ENCODE measurements around the gene MKRN2.

MKRN2 gene

GRCh38 chr3:12577379-12577778 is 20.5 kb downstream of the MKRN2 start:
- H3K36me3 ChIP-seq (ENCODE audit: insufficient read depth, low read length) = peaks cover 70% of the 10 kb centered on the region
- no peaks in the 10 kb centered on the region for H3K9me3 ChIP-seq (replicated peaks; ENCODE audit: low read length)
- H3K9ac ChIP-seq (ENCODE audit: low read depth, low read length) = no peak overlapping the region
- peaks cover 19% of the 10 kb centered on the region for H3K4me1 ChIP-seq (ENCODE audit: control insufficient read depth, insufficient read depth, low read length)
- H3K4me3 ChIP-seq (ENCODE audit: low read length) = no peak overlapping the region
- no peaks in the 10 kb centered on the region for H3K27me3 ChIP-seq (ENCODE audit: control insufficient read depth, insufficient read depth, low read length)
- H3K4me2 ChIP-seq (ENCODE audit: low read length) = no peak overlapping the region

- Histone ChIP-seq H3K9ac (ENCODE audit: low read depth, low read length) (no peak overlapping the region), H3K9me3 (replicated peaks; ENCODE audit: low read length) (no peaks in the 10 kb centered on the region), H3K4me1 (ENCODE audit: control insufficient read depth, insufficient read depth, low read length) (peaks cover 19% of the 10 kb centered on the region), H3K4me3 (ENCODE audit: low read length) (no peak overlapping the region), H3K27me3 (ENCODE audit: control insufficient read depth, insufficient read depth, low read length) (no peaks in the 10 kb centered on the region), H3K36me3 (ENCODE audit: insufficient read depth, low read length) (peaks cover 76% of the 10 kb centered on the region), H3K4me2 (ENCODE audit: low read length) (no peak overlapping the region)
Measured at GRCh38 chr3:12578742-12579141, 21.9 kb downstream of the MKRN2 start.

- Histone ChIP-seq H3K9me3 (replicated peaks; ENCODE audit: low read length) (no peaks in the 10 kb centered on the region), H3K9ac (ENCODE audit: low read depth, low read length) (no peak overlapping the region), H3K27me3 (ENCODE audit: control insufficient read depth, insufficient read depth, low read length) (no peaks in the 10 kb centered on the region), H3K4me2 (ENCODE audit: low read length) (no peak overlapping the region), H3K4me1 (ENCODE audit: control insufficient read depth, insufficient read depth, low read length) (peaks cover 19% of the 10 kb centered on the region), H3K36me3 (ENCODE audit: insufficient read depth, low read length) (peaks cover 76% of the 10 kb centered on the region), H3K4me3 (ENCODE audit: low read length) (no peak overlapping the region)
Measured at GRCh38 chr3:12579456-12579855, 22.6 kb downstream of the MKRN2 start.

GRCh38 chr3:12579905-12580304 is 23.0 kb downstream of the MKRN2 start:
- Histone ChIP-seq H3K9ac (ENCODE audit: low read depth, low read length) (no peak overlapping the region), H3K27me3 (ENCODE audit: control insufficient read depth, insufficient read depth, low read length) (no peaks in the 10 kb centered on the region), H3K9me3 (replicated peaks; ENCODE audit: low read length) (no peaks in the 10 kb centered on the region), H3K4me3 (ENCODE audit: low read length) (no peak overlapping the region), H3K36me3 (ENCODE audit: insufficient read depth, low read length) (peaks cover 76% of the 10 kb centered on the region), H3K4me1 (ENCODE audit: control insufficient read depth, insufficient read depth, low read length) (peaks cover 19% of the 10 kb centered on the region), H3K4me2 (ENCODE audit: low read length) (no peak overlapping the region)

- no peaks in the 10 kb centered on the region for H3K27me3 ChIP-seq (ENCODE audit: control insufficient read depth, insufficient read depth, low read length)
- peaks cover 7% of the 10 kb centered on the region for H3K4me1 ChIP-seq (ENCODE audit: control insufficient read depth, insufficient read depth, low read length)
- no peak overlapping the region for H3K4me3 ChIP-seq (ENCODE audit: low read length)
- H3K36me3 ChIP-seq (ENCODE audit: insufficient read depth, low read length) = peaks cover 83% of the 10 kb centered on the region
- H3K4me2 ChIP-seq (ENCODE audit: low read length) = no peak overlapping the region
- H3K9ac ChIP-seq (ENCODE audit: low read depth, low read length) = no peak overlapping the region
- H3K9me3 ChIP-seq (replicated peaks; ENCODE audit: low read length) = no peaks in the 10 kb centered on the region
Measured at GRCh38 chr3:12582730-12583129, 25.8 kb downstream of the MKRN2 start.

DNA sequence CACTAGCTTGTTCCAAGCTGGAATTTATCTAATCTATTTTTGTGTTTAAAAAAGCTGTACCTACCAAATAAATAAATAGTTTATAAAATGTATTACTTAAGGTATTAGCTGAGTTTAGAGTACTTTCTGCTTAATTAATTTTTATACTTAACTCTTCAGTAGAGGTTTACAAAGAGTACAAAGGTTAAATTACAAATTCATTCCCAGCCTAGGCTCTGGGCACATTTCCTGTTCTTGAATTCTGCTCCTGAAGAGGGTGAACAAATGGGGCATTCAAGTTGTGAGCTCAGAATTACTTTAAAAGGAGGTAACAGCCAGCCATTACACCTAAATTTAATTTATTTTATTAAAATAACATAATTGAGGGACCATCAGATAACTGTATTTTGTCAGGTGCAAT is 26.4 kb downstream of the MKRN2 start:
- Histone ChIP-seq H3K9ac (ENCODE audit: low read depth, low read length) (no peak overlapping the region), H3K4me1 (ENCODE audit: control insufficient read depth, insufficient read depth, low read length) (peaks cover 12% of the 10 kb centered on the region), H3K9me3 (replicated peaks; ENCODE audit: low read length) (no peaks in the 10 kb centered on the region), H3K27me3 (ENCODE audit: control insufficient read depth, insufficient read depth, low read length) (no peaks in the 10 kb centered on the region), H3K36me3 (ENCODE audit: insufficient read depth, low read length) (peaks cover 88% of the 10 kb centered on the region), H3K4me3 (ENCODE audit: low read length) (no peak overlapping the region), H3K4me2 (ENCODE audit: low read length) (no peak overlapping the region)

DNA sequence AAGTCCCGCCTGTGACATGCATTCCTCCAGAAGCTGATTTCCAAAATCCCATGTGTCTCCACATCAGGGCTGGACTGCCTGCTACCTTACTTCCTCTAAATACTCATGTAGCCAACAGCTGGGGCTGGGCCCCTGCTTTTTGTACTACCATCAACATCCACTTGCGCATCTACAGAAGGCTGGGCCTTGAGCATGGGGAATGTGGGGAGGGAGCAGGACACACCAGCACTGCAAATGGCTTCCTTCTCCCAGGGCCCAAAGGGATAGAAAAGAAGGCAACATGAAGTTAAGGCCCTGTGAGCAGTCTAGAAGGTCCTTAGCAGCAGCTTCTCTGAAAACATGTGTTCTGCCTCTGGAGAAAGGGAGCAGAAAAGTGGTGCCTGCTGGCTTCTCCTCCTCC is 27.2 kb downstream of the MKRN2 start:
- Histone ChIP-seq H3K36me3 (ENCODE audit: insufficient read depth, low read length) (peaks cover 90% of the 10 kb centered on the region), H3K4me2 (ENCODE audit: low read length) (no peak overlapping the region), H3K4me3 (ENCODE audit: low read length) (no peak overlapping the region), H3K9ac (ENCODE audit: low read depth, low read length) (no peak overlapping the region), H3K4me1 (ENCODE audit: control insufficient read depth, insufficient read depth, low read length) (peaks cover 17% of the 10 kb centered on the region), H3K27me3 (ENCODE audit: control insufficient read depth, insufficient read depth, low read length) (no peaks in the 10 kb centered on the region), H3K9me3 (replicated peaks; ENCODE audit: low read length) (no peaks in the 10 kb centered on the region)

- peaks cover 92% of the 10 kb centered on the region for H3K36me3 ChIP-seq (ENCODE audit: insufficient read depth, low read length)
- H3K4me1 ChIP-seq (ENCODE audit: control insufficient read depth, insufficient read depth, low read length) = peaks cover 10% of the 10 kb centered on the region
- H3K4me3 ChIP-seq (ENCODE audit: low read length) = no peak overlapping the region
- no peak overlapping the region for H3K4me2 ChIP-seq (ENCODE audit: low read length)
- no peaks in the 10 kb centered on the region for H3K9me3 ChIP-seq (replicated peaks; ENCODE audit: low read length)
- H3K9ac ChIP-seq (ENCODE audit: low read depth, low read length) = no peak overlapping the region
- no peaks in the 10 kb centered on the region for H3K27me3 ChIP-seq (ENCODE audit: control insufficient read depth, insufficient read depth, low read length)
Measured at GRCh38 chr3:12585181-12585580, 28.3 kb downstream of the MKRN2 start.

DNA sequence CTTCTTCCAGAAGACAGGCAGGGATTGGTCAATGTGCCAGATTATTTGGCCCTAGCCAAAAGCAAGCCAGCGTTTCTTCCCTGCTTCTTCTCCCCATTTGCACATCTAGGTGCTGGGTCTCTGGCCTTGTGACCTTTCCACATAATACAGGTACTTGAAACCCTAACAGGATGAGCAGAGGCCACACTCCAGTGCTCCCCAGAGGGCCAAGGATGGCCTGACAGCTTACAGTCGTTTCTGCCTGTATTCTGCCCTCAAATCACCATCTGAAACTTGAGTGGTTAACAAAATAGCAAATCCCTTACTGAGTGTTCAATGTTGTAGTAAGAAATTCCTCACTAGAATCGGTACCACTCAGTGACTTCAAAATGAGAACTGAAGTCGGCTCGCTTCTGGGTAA is 29.1 kb downstream of the MKRN2 start:
- peaks cover 10% of the 10 kb centered on the region for H3K4me1 ChIP-seq (ENCODE audit: control insufficient read depth, insufficient read depth, low read length)

DNA sequence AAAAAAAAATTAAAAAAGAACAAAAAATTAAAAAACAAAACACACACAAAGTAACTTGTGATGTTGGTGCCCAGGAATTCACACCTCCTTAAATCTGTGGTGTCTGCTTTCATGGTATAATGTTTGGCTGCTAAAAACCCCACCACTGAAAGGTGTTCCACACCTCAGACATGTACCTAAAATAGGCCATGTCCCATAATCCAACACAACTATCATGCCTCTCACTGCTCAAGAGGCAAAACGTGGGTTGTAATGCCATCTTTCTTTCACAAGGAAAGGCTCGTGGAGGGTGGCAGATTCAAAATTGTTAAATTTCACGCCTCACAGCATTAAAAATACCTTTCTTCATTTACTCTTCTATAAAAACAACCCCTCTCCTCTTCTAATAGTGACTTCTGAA is 29.5 kb downstream of the MKRN2 start:
- H3K9ac ChIP-seq (ENCODE audit: low read depth, low read length) = no peak overlapping the region
- no peak overlapping the region for H3K4me3 ChIP-seq (ENCODE audit: low read length)
- H3K36me3 ChIP-seq (ENCODE audit: insufficient read depth, low read length) = peaks cover 96% of the 10 kb centered on the region

More for the DNA sequence above, 29.1 kb downstream of the MKRN2 start:
- peaks cover 96% of the 10 kb centered on the region for H3K36me3 ChIP-seq (ENCODE audit: insufficient read depth, low read length)
- H3K4me3 ChIP-seq (ENCODE audit: low read length) = no peak overlapping the region
- H3K27me3 ChIP-seq (ENCODE audit: control insufficient read depth, insufficient read depth, low read length) = no peaks in the 10 kb centered on the region
- no peak overlapping the region for H3K9ac ChIP-seq (ENCODE audit: low read depth, low read length)
- H3K4me2 ChIP-seq (ENCODE audit: low read length) = no peak overlapping the region
- no peaks in the 10 kb centered on the region for H3K9me3 ChIP-seq (replicated peaks; ENCODE audit: low read length)

GRCh38 chr3:12588039-12589009 is 31.4 kb downstream of the MKRN2 start:
- Histone ChIP-seq H3K9me3 (replicated peaks; ENCODE audit: low read length) (no peaks in the 10 kb centered on the region), H3K4me3 (ENCODE audit: low read length) (no peak overlapping the region), H3K4me1 (ENCODE audit: control insufficient read depth, insufficient read depth, low read length) (peaks cover 10% of the 10 kb centered on the region), H3K9ac (ENCODE audit: low read depth, low read length) (no peak overlapping the region), H3K36me3 (ENCODE audit: insufficient read depth, low read length) (peaks cover 87% of the 10 kb centered on the region), H3K27me3 (ENCODE audit: control insufficient read depth, insufficient read depth, low read length) (no peaks in the 10 kb centered on the region), H3K4me2 (ENCODE audit: low read length) (no peak overlapping the region)

More for the DNA sequence above, 29.5 kb downstream of the MKRN2 start:
- no peaks in the 10 kb centered on the region for H3K27me3 ChIP-seq (ENCODE audit: control insufficient read depth, insufficient read depth, low read length)
- peaks cover 10% of the 10 kb centered on the region for H3K4me1 ChIP-seq (ENCODE audit: control insufficient read depth, insufficient read depth, low read length)
- H3K9me3 ChIP-seq (replicated peaks; ENCODE audit: low read length) = no peaks in the 10 kb centered on the region
- H3K4me2 ChIP-seq (ENCODE audit: low read length) = no peak overlapping the region

- Histone ChIP-seq H3K36me3 (ENCODE audit: insufficient read depth, low read length) (peaks cover 83% of the 10 kb centered on the region), H3K9me3 (replicated peaks; ENCODE audit: low read length) (no peaks in the 10 kb centered on the region), H3K27me3 (ENCODE audit: control insufficient read depth, insufficient read depth, low read length) (no peaks in the 10 kb centered on the region), H3K9ac (ENCODE audit: low read depth, low read length) (no peak overlapping the region), H3K4me2 (ENCODE audit: low read length) (no peak overlapping the region), H3K4me1 (ENCODE audit: control insufficient read depth, insufficient read depth, low read length) (peaks cover 10% of the 10 kb centered on the region), H3K4me3 (ENCODE audit: low read length) (no peak overlapping the region)
Measured at GRCh38 chr3:12590096-12590495, 33.2 kb downstream of the MKRN2 start.
